Activated T-cell treated with anti-CD3 and anti-CD28 coated beads for 24 hours (primary cell): ENCODE data around the gene STRA6.
"Not testable (repeated sequence)": the region's sequence is repeated elsewhere in the genome, so short reads cannot be mapped to it uniquely, and the experiment has no call there.

Experiments used
- DNase-seq: peaks from one replicate; pipeline ENCODE4 v3.0.0-alpha.2; 2020; ENCODE audit warnings: low read depth

Gene STRA6

DNA sequence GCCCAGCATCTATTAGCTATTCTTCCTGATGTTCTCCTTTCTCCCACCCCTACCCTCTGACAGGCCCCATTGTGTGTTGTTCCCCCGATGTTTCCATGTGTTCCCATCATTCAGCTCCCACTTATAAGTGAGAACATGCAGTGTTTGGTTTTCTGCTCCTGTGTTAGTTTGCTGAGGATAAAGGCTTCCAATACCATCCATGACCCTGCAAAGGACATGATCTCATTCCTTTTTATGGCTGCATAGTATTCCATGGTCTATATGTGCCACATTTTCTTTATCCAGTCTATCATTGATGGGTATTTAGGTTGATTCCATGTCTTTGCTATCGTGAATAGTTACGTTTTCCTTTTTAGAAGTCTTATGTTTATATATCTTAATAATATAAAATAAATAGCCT lies 42.2 kb downstream of the STRA6 start:
- not testable (repeated sequence) for DNase-seq

DNA sequence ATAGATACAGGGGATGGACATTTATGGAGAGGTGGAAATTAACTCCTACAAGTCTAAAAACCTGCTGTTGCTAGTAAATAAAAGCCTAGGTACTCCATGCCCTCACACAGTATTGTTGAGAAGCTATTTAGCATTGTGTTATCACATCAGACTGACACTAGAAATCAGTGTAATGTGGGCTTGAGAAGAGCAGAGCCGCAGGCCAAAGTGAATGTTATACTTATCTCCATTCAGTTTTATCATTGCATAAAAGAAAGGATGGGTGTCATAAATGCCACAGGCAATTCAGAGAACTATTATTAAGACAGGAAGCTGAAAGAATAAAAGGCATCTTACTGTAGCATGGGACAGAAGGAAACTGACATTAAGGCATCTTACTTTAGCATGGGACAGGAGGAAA lies 42.8 kb downstream of the STRA6 start:
- DNase-seq = no peak

DNA sequence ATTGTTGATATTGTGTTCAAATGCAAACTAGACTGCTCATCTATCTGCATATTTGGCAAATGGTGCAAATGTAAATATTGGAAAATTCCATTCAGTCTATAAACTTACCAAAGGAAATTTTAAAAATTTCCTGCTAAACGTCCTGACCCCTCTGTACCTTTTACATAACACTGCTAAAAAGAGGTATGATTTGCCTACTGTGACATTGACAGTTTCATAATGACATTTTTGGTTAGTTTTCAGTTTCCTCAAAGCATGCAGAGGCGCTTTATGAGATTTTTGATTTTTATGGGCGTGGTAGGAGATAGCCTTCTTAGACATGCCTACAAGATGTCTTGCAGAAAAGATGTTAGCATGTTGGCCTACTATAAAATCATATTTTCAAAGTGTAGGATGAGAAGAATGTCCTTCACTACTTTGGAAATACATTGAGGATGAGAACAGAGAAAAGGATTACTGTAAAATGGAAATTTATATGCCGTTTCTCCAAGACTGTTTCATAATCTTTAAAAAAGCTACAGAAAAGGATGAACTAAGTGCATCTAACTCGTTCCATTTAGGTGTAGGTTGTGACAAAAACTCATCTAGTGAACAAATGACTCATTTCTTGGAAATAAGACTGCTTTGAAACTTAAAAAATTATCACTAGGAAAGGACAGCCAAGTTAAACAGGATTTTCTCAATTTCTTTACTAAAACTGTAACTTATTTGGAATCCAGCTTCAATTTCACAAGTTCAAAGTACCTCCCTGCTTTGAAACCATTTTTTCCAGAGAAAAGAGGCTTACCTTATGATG lies 43.5 kb downstream of the STRA6 start:
- no peak for DNase-seq

DNA sequence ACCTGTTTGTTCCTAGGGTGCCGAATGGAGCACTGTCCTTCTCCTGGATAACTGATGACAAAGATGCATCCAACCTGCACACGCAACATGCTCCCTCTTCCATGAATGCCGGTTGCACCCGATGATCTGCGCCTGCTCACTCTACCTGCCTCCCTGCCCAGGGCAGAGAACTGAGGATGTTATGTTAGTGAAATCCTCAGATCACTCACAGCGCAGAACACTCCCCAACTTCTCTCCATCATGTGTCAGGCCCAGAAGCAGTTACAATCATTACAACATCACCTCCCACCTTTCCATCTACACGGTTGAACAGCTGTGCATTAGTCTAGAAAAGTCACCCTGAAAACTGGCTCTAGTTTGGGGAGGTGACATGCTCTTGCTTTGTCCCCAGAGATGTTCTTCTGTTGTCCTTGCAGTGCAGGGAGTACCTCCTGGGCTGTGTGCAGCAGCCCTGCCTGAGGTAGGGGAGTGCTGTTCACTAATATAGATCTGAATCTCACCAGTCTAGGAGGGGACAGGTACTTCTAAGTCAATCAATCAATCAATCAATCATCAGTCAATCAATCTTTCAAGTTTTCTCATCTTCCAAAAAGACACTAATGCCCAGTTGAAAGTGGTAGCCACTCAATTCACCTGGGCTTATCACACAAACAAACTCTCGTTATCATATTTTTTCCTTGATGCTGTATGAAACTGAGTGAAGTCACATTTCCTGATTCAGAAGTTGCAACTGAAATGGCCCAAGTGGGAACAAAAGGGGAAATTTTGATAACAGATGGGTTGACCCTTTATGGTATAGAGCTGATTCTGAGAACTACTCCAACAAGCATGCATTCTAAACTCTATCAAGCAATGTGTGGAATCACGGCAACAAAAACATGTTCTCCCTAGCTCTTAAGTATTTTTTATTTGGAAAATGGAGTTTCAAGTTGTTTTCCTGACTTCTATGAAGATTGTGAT lies 44.4 kb downstream of the STRA6 start:
- no peak for DNase-seq

DNA sequence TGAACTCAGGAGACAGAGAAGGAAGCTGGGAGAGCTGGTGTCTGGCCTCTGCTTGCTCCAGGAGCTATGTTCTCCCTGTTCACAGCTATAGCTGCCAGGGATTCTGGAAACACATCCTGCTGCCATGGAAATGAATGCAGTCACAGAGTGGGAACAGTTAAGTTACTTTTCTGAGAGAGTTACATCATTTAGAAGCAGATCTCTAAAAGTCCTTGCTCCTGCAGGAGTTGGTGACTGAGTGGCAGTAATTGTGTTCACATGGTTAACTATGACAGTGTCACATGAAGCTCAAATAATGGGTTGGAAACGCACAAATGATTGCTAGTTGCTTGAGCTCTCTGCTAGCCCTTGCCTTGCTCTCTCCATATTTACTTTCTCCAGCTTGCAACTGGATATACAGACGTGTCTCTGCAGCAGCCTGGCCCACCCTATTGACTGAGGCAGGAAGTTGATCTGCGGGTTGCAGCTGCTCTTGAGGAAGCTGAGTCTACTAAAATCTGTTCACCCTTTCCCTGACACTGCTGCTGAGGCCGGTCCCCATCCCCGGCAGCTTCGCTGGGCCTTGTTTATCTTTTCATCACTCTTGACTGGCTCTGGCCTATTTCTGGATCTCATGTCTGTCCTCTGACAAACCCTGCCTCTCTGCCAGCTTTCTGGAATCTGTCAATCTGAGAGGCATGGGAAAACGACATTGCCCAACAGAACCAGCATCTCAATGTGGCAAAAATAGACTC lies 45.7 kb downstream of the STRA6 start:
- no peak for DNase-seq

DNA sequence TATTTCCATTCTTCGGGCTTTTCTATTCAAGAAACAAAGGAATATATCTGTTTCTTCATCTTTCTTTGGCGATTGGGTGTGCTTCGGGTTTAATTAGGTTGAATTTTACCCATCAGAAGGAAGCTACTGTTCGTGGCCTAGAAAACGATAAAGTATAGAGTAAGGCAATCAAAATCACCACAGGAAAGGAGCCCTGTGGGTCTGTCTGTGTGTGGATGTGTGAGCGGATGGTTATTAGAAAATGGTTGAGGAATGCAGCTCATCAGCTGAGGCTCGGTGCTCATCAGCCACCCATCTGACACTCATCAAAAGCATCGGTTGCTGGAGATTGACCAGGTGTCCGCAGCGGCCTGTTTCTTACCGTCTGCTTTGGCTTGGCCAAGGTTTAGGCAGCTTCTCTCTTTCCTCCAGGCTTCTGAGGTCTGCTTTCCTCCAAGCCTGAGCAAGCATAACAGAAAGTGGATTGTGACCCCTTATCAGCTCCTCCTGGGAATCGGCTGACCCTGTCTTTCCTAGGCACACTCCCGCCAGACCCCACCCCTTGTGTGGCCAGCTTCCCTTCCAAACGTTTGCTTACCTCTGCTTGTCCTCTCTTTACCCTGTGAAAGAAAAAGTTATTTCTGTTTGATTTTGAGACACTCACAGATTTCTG lies 46.7 kb downstream of the STRA6 start:
- no peak for DNase-seq

DNA sequence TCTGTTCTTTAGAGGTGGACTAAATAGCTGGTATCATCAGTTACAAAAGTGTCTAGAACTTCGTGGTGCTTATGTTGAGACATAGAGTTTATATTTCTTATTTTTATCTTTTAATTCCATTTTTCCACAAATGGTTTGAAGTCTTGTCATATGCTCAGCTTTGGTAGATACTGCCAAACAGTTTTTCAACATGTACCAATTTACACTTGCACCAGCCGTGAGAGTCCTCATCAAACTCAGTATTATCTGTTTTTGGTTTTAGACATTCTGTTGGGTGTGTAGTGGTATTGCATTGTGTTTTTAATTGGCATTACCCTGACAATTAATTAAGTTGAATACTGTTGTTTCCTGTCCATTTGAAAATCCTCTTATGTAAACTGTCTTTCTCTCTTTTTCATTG lies 55.5 kb downstream of the STRA6 start:
- no peak for DNase-seq

DNA sequence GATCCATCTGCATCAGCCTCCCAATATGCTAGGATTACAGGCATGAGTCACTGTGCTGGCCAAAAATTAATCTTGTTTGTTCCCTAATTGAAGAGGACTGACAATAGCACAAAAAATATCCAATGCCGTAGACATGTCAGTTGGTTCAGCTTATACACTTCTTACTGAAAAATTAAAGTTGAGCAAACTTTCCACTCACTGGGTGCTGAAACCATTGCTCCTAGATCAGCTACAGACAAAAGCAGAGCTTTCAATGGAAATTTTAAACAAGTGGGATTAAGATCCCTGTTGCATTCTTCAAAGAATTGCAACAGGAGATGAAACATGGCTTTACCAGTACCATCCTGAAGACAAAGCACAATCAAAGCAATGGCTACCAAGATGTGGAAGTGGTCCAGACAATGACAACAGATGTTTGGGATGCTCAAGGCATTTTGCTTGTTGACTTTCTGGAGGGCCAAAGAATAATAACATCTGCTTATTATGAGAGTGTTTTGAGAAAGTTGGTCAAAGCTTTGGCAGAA lies 56.2 kb downstream of the STRA6 start:
- DNase-seq = no peak

DNA sequence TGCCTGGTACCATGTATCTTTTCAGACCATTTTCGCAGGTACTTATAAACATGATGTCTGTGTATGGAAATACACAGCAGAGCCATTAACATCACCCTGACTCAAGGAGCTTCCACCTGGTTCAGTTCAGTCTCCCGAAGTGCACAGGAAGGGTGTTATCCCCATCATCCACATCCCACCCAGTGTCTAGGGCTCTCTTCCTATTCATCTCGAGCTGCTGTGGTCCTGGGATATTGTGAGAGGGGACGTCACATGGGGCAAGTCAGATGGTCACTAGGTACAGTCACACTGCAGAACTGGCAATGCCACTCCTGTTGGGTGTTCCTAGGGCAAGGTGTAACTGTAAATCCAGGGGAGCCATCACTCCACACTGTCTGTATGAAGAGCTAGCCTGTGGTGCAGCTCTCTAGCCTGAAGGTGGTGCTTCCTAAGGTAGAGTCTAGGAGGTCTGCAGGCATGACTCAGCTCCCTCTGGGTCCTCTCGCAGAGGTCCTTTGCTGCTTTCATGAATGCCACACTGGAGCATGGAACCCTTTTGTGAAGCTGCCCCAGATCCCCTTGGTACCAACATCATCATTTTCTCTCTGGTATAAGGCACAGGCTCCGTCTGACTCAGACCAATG lies 58.3 kb downstream of the STRA6 start:
- DNase-seq = no peak

DNA sequence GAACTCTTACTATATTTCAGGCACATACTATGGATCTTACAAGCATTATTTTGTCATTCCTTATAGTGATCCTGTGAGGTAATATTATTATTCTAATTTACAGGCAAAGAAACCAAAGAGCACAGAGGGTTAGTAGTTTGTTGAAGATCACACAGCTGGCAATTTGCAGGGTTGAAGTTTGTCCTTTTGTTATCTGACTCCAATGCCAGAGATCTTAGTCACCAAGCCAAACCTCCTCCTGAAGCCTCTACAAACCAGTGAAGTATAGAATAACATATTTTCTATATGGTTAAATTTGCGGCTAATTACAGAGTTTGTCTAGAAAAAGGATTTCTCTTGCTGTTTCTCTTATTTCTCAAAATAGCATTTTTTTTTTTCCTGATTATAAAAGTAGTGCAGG lies 61.0 kb downstream of the STRA6 start:
- no peak for DNase-seq

DNA sequence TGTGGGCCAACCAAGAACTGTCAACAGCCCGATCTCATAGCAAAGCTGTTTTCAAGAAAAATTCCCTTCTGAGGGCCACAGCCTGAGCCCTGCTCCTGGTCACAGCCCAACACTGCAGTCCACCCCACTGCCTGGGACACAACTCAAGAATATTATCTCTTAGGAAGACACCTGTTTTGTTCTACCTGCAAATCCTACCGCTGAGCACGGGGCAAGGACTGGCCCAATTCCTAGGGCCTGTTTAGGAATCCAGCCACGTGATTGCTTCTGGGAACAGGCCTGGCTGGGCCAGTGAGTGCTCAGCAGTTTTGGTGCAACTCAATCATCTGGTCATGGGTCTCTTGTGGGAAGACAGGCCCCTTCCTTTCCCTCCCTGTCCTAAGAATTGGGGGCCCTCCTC lies 63.9 kb downstream of the STRA6 start:
- DNase-seq = no peak

DNA sequence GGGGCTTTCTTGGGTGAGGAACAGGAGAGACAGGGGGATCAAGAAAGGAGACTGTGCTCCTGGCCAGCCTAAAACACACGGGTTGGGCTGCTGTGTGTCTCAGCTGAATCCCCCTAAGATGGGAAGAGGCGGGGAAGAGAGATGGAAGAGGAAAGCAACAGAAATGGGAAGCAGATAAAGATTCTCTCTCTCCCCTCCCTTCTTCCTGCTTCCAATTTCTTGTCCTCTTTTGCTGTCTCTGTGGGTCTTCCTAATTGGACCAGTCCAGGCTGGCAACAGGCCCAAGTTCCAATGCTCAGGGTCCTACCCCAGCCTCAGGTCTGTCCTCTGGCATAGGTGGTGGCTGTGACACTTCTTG lies 65.1 kb downstream of the STRA6 start:
- DNase-seq = no peak

DNA sequence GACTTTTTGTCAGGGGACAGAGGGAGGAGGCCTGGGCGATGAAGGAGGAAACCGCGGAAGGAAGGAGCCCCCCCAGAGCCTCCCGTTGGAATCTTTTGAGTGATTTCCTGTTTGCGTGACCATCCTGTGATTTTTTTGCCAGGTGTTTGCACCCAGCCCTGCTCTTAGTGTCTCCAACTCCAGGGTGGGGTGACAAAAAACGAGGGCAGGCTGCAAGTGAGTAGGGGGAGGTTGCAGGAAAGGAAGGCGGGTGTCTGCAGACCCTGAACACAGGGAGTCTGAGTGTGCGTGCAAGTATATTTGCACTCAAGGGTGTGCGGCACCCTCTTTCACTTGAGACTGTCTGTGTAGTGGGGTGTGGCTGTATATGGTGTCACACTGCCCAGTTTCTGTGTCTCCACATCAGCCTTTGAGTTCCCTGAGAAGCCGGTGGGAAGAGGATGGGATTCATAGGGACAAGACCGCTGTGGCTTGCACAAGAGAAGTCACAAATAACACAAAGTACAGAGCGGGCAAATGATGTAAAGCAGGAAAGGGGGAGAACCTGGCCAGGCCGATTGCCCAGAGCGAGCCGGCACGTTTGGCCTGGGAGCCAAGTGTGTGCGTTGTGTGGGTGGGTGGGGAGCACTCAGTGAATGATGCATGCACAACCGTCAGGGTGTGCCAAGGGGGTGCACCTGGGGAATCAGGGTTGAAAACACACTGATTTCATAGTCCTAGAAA lies 65.6 kb downstream of the STRA6 start:
- DNase-seq = no peak

DNA sequence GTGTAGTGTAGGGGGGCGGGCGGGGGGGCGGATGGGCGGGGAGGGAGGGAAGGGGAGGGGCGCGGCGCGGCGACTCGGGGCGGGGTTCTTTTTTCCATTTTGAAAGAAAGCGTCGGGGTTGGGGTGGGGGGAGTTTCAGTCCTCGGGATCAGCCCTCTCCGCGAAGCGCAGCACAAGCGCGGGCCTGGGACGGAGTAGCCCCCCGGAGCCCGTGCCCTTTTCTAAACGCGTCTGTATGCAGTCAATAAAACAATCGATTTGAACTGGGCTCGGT lies 66.1 kb downstream of the STRA6 start:
- no peak for DNase-seq

DNA sequence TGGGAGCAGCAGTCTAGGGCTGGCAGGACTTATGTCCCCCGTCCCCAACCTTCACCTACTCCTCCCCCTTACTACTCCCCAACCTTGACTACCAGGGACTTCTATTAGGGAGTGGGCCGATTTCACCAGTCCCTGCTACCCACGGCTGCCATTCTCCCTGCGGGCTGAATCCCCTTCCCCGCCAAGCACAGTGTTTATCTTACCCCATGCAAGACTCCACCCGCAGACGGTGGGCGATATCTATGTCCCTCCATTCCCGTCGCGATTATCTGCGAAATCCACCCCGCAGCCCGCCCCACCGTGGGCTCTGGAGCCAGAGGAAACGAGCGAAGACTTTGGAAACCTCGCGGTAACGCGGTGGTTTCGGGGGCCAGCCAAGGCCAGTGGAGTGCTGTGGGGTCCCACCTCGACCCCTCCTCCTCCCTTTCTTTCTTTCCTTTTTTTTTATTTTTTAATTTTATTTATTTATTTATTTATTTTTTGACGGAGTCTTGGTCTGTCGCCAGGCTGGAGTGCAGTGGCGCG lies 67.5 kb downstream of the STRA6 start:
- DNase-seq = no peak

DNA sequence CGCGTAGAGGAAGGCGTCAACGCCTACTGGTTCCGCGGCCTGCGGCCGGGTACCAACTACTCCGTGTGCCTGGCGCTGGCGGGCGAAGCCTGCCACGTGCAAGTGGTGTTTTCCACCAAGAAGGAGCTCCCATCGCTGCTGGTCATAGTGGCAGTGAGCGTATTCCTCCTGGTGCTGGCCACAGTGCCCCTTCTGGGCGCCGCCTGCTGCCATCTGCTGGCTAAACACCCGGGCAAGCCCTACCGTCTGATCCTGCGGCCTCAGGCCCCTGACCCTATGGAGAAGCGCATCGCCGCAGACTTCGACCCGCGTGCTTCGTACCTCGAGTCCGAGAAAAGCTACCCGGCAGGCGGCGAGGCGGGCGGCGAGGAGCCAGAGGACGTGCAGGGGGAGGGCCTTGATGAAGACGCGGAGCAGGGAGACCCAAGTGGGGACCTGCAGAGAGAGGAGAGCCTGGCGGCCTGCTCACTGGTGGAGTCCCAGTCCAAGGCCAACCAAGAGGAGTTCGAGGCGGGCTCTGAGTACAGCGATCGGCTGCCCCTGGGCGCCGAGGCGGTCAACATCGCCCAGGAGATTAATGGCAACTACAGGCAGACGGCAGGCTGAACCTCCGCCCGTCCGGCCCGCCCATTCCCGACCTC lies 68.1 kb downstream of the STRA6 start:
- DNase-seq = no peak

DNA sequence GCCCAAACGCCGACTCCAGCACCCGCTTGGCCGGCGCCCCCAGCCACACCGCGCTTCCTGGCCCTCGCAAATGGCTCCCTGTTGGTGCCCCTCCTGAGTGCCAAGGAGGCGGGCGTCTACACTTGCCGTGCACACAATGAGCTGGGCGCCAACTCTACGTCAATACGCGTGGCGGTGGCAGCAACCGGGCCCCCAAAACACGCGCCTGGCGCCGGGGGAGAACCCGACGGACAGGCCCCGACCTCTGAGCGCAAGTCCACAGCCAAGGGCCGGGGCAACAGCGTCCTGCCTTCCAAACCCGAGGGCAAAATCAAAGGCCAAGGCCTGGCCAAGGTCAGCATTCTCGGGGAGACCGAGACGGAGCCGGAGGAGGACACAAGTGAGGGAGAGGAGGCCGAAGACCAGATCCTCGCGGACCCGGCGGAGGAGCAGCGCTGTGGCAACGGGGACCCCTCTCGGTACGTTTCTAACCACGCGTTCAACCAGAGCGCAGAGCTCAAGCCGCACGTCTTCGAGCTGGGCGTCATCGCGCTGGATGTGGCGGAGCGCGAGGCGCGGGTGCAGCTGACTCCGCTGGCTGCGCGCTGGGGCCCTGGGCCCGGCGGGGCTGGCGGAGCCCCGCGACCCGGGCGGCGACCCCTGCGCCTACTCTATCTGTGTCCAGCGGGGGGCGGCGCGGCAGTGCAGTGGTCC lies 68.7 kb downstream of the STRA6 start:
- DNase-seq = no peak

DNA sequence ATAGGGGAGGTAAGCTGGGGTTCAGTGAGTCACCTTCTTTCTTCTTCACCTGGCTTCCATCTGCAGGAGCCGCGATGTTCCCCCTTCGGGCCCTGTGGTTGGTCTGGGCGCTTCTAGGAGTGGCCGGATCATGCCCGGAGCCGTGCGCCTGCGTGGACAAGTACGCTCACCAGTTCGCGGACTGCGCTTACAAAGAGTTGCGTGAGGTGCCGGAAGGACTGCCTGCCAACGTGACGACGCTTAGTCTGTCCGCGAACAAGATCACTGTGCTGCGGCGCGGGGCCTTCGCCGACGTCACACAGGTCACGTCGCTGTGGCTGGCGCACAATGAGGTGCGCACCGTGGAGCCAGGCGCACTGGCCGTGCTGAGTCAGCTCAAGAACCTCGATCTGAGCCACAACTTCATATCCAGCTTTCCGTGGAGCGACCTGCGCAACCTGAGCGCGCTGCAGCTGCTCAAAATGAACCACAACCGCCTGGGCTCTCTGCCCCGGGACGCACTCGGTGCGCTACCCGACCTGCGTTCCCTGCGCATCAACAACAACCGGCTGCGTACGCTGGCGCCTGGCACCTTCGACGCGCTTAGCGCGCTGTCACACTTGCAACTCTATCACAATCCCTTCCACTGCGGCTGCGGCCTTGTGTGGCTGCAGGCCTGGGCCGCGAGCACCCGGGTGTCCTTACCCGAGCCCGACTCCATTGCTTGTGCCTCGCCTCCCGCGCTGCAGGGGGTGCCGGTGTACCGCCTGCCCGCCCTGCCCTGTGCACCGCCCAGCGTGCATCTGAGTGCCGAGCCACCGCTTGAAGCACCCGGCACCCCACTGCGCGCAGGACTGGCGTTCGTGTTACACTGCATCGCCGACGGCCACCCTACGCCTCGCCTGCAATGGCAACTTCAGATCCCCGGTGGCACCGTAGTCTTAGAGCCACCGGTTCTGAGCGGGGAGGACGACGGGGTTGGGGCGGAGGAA lies 69.6 kb downstream of the STRA6 start:
- no peak for DNase-seq
